ENCODE results near the gene POP4. TPM values are rescaled to one million over a fixed set of nuclear protein-coding genes. Genes with fewer than 3 reads are reported as not detected.

The POP4 gene
- total RNA-seq, 1 experiment from 2014 or later, result 60.3 TPM

- TF ChIP-seq, protein P1, sequence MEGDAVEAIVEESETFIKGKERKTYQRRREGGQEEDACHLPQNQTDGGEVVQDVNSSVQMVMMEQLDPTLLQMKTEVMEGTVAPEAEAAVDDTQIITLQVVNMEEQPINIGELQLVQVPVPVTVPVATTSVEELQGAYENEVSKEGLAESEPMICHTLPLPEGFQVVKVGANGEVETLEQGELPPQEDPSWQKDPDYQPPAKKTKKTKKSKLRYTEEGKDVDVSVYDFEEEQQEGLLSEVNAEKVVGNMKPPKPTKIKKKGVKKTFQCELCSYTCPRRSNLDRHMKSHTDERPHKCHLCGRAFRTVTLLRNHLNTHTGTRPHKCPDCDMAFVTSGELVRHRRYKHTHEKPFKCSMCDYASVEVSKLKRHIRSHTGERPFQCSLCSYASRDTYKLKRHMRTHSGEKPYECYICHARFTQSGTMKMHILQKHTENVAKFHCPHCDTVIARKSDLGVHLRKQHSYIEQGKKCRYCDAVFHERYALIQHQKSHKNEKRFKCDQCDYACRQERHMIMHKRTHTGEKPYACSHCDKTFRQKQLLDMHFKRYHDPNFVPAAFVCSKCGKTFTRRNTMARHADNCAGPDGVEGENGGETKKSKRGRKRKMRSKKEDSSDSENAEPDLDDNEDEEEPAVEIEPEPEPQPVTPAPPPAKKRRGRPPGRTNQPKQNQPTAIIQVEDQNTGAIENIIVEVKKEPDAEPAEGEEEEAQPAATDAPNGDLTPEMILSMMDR (IDR thresholded peaks at IDR 0.05; ENCODE audit: unreplicated experiment), result no peak
- H3K4me3 Mint-ChIP-seq (ENCODE audit: unreplicated experiment), result peak overlapping the region; percentile 76
- H3K36me3 Mint-ChIP-seq (ENCODE audit: insufficient read depth, unreplicated experiment), result no peaks in the 10 kb centered on the region
- BruUV-seq (replicated peaks), result no TSS peak
- DNase-seq (ENCODE audit: unreplicated experiment), result peak; percentile 28
- ChIA-PET POLR2A (interaction anchor here (2.7 kb wide), 1 partner anchor 58 kb away, joined by 13 read pairs; the partner anchor contains the start of gene POP4), CTCF (interaction anchor here (0.6 to 2.6 kb wide), 6 partner anchors 19 to 54 kb away, joined by 3 to 28 read pairs (median 4); no protein-coding TSS in a partner anchor)
- H3K4me1 Mint-ChIP-seq (ENCODE audit: insufficient read depth, unreplicated experiment), result peaks cover 16% of the 10 kb centered on the region
- no peak overlapping the region for H3K27ac Mint-ChIP-seq (ENCODE audit: low read depth, unreplicated experiment)
- H3K27me3 Mint-ChIP-seq (ENCODE audit: insufficient read depth, unreplicated experiment), result no peaks in the 10 kb centered on the region
- intact Hi-C loops (cut with micrococcal nuclease), result loop anchor here (2.0 kb wide), 3 partner anchors 23 to 57 kb away; partner anchors contain the start of gene POP4
- no peaks in the 10 kb centered on the region for H3K9me3 Mint-ChIP-seq (ENCODE audit: unreplicated experiment)
Observed at GRCh38 chr19:29663861-29664752, 58.0 kb downstream of the POP4 start.

GRCh38 chr19:29664753-29665214 is 58.7 kb downstream of the POP4 start:
- Mint-ChIP-seq H3K27me3 (ENCODE audit: insufficient read depth, unreplicated experiment) (no peaks in the 10 kb centered on the region), H3K4me3 (ENCODE audit: unreplicated experiment) (peak overlapping the region; percentile 76), H3K27ac (ENCODE audit: low read depth, unreplicated experiment) (no peak overlapping the region), H3K9me3 (ENCODE audit: unreplicated experiment) (no peaks in the 10 kb centered on the region), H3K4me1 (ENCODE audit: insufficient read depth, unreplicated experiment) (peaks cover 16% of the 10 kb centered on the region), H3K36me3 (ENCODE audit: insufficient read depth, unreplicated experiment) (no peaks in the 10 kb centered on the region)
- TF ChIP-seq, protein P1 (IDR thresholded peaks at IDR 0.05; ENCODE audit: unreplicated experiment), result no peak
- BruUV-seq (replicated peaks), result no TSS peak
- CTCF ChIA-PET, result interaction anchor here (0.9 to 1.3 kb wide), 4 partner anchors 19 to 54 kb away, joined by 3 to 4 read pairs (median 3); no protein-coding TSS in a partner anchor
- intact Hi-C loops (cut with micrococcal nuclease), result loop anchor here (2.0 kb wide), 3 partner anchors 22 to 58 kb away; partner anchors contain the start of gene POP4
- DNase-seq (ENCODE audit: unreplicated experiment), result no peak
- POLR2A ChIA-PET, result interaction anchor here (0.8 to 0.9 kb wide), 2 partner anchors 19 to 50 kb away, joined by 3 read pairs; partner anchors contain the start of gene C19orf12

DNA sequence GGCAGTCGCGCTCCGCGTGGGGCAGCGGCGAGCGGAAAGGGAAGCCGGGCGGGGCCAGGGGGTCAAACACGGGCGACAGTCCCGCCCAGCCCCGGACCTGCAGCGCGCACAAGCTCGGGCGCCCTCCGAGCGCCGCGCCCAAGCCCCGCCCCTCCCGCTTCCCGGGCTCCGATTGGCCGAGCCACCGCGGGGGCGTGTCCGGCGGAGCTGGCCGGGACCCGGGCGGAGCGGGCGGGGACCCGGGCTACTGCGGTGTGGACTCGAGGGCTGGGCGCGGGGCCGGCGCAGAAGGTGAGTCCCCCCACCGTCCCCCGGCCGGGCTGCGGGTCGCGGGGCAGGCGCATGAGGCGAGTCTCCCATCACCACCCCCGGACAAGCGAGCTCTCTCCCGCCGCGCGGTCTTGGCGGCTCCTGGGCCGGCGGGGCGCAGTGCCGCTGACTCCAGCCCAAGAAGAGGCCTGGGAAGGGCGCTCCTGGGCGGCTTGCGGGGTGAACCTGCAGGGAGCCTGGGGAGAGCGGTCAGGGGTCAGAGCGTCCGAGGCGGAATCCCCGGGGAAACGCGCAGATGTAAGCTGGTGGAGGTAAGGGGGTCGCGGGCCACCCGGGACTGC is 59.2 kb downstream of the POP4 start, which contains the start of gene PLEKHF1:
Gene PLEKHF1 (plus strand): TSS at position 247 of the 611 bp plus-strand sequence. CDS start 8,379 bp downstream, outside the sequence.
- no peak within 1 kb of the TSS for H3K27ac Mint-ChIP-seq (ENCODE audit: low read depth, unreplicated experiment)
- no peaks in the 10 kb centered on the region for H3K9me3 Mint-ChIP-seq (ENCODE audit: unreplicated experiment)
- BruUV-seq (replicated peaks), result TSS peak; percentile 19
- ChIA-PET CTCF (interaction anchor here (0.9 to 1.3 kb wide), 4 partner anchors 20 to 55 kb away, joined by 3 to 4 read pairs (median 3); no protein-coding TSS in a partner anchor), POLR2A (interaction anchor here (0.8 to 0.9 kb wide), 2 partner anchors 19 to 50 kb away, joined by 3 read pairs; partner anchors contain the start of gene C19orf12)
- peak within 1 kb of the TSS; percentile 76 for H3K4me3 Mint-ChIP-seq (ENCODE audit: unreplicated experiment)
- no peaks in the 10 kb centered on the region for H3K27me3 Mint-ChIP-seq (ENCODE audit: insufficient read depth, unreplicated experiment)
- TF ChIP-seq, protein P1 (IDR thresholded peaks at IDR 0.05; ENCODE audit: unreplicated experiment), result no peak
- intact Hi-C loops (cut with micrococcal nuclease), result loop anchor here (2.0 kb wide), 3 partner anchors 21 to 59 kb away; partner anchors contain the start of gene POP4
- peaks cover 16% of the 10 kb centered on the region for H3K4me1 Mint-ChIP-seq (ENCODE audit: insufficient read depth, unreplicated experiment)
- no peaks in the 10 kb centered on the region for H3K36me3 Mint-ChIP-seq (ENCODE audit: insufficient read depth, unreplicated experiment)
- DNase-seq (ENCODE audit: unreplicated experiment), result peak; percentile 82
